Keratinocyte (primary cell): ENCODE results near the gene ATCAY.

Source experiments
- CTCF ChIP-seq, 3 experiments: IDR thresholded peaks in 1 of 3; conservative IDR thresholded peaks in 1 of 3; optimal IDR thresholded peaks in 1 of 3; 2 replicates in 2 of 3; 3 replicates in 1 of 3; pipeline versions ENCODE3 to v1.5.1; 2011; ENCODE audit warnings: low read length in 3 of 3, mild to moderate bottlenecking in 3 of 3, moderate library complexity in 2 of 3, control low read depth in 1 of 3, inconsistent platforms in 1 of 3; ENCODE audit not compliant: insufficient read depth in 2 of 3; ENCODE audit errors: extremely low read depth in 1 of 3
- EZH2 ChIP-seq: IDR thresholded peaks from one replicate; pipeline ENCODE4 v1.6.1; 2012; ENCODE audit warnings: inconsistent platforms, mild to moderate bottlenecking, low read length, moderate library complexity

GRCh38 chr19:3831601-3832000 is 48.9 kb upstream of the ATCAY start:
- no peak for TF ChIP-seq CTCF (optimal IDR thresholded peaks at IDR 0.05 in 1 of 3, IDR thresholded peaks at IDR 0.05 in 1 of 3, conservative IDR thresholded peaks at IDR 0.05 in 1 of 3; ENCODE audit: extremely low read depth in 1 of 3, insufficient read depth in 2 of 3, low read length in 3 of 3)
- TF ChIP-seq EZH2, result no peak
